Hematopoietic multipotent progenitor cell treated with erythropoietin and hydrocortisone succinate and interleukin-3 and kit ligand, for 15 days (in vitro differentiated cells): ENCODE measurements around the gene PCED1A.

Source experiments
- DNase-seq: peaks from one replicate; pipeline ENCODE4 v3.0.0-alpha.2; 2015; ENCODE audit warnings: low spot score

PCED1A gene, protein sequence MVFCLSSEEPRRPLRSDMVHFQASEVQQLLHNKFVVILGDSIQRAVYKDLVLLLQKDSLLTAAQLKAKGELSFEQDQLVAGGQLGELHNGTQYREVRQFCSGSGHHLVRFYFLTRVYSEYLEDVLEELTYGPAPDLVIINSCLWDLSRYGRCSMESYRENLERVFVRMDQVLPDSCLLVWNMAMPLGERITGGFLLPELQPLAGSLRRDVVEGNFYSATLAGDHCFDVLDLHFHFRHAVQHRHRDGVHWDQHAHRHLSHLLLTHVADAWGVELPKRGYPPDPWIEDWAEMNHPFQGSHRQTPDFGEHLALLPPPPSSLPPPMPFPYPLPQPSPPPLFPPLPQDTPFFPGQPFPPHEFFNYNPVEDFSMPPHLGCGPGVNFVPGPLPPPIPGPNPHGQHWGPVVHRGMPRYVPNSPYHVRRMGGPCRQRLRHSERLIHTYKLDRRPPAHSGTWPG

DNA sequence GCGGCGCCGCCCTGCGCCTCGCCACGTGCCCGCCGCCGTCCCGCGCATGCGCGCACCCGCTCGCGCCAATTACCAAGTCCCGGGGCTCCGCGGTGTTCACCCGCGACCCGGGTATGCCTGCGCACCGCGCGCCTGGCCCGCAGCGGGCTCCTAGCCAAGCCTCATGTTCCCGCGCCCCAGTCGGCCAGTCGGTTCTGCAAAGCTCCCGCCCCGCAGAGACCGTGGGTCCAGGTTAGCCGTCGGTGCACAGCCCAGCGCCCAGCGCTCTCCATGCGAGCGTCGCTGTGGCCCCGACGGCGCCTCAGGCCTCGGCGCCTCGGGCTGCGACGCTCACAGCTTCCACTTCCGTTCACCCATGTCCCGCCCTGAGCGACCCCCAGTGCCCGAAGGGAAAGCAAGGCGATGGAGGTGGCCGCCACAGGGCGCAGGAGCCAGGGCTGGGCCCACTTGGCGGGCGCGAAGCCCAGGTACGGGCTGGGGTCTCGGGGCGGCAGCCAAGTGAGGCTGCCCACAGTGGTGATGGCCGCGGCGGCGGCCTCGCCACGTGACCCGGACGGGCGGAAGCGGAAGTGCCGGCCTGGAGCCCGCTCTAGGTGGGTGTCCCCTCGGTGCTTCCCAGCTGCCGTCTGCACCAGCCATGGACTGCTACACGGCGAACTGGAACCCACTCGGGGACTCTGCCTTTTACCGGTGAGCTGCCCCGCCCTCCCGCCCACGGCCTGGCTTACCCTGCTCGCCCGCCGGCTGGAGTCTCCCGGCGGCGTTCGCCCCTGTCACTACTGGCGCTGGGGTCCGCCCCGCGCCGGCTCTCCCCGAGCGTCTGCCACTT, at the start of gene PCED1A, which contains the start of gene VPS16:
TSS of gene PCED1A (minus strand) at position 518 of the 829 bp plus-strand sequence. CDS start 743 bp downstream, outside the sequence.
TSS of gene VPS16 (plus strand) at position 608 of the 829 bp plus-strand sequence. CDS start at position 638, 30 bp downstream.
- DNase-seq = peak; percentile 79

DNA sequence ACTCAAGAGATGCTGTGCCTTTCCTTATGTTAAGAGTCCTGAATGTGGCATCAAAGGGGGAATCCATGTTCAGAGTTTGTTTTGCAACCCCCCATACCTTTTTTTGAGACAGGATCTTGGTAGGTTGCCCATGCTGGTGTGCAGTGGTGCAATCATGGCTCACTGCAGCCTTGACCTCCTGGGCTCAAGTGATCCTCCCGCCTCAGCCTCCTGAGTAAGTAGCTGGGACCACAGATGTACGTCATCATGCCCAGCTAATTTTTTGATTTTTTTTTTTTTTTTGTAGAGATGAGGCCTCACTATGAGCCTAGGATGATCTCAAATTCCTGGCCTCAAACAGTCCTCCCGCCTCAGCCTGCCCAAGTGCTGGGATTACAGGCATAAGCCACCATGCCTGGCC, 49.3 kb upstream of the PCED1A start:
- no peak for DNase-seq

DNA sequence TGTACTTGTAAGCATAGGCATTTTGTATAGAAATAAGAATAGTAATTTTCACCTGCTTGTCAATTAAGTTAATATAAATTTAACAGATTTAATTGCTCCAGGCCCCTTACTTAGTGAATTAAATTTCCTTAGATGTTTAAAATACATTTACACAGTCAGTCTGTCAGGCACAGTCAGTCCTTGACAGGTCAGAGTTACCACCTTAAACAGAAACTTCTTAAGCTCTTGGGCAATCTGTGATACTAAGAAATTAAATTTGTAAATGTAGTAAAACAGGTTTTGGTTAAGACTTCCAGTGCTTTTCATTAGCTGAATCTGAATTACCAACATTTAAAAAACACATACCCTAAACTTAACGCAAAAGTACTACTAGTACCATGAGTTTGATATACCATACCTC, 48.8 kb upstream of the PCED1A start:
- no peak for DNase-seq

DNA sequence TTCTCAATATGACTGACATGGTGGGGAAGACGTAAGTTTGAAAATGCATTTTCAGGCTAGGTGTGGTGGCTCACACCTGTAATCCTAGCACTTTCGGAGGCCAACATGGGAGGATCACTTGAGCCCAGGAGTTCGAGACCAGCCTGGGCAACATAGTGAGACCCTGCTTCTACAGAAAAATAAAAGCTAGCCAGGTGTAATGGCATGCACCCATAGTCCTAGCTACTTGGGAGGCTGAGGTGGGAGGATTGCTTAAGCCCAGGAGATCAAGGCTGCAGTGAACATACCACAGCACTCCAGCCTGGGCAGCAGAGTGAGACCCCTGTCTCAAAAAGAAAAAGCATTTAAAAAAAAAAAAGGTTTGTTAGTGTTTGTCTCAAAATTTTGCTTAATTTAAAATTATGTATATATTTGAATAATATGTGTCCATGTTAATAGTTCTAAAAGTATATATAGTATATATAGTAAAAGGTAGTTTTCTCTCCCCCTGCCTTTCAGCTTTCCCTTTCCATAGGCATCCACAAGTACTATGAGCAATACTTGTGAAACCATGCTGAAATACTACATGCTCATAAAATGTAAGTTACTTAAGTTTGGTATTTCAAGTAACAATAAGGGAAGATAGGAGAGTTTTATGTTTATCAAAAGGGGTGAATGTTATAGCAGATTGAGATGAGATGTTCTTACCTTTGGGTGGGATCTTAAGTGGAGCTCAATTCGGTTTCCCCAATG, 47.9 kb upstream of the PCED1A start:
- no peak for DNase-seq

DNA sequence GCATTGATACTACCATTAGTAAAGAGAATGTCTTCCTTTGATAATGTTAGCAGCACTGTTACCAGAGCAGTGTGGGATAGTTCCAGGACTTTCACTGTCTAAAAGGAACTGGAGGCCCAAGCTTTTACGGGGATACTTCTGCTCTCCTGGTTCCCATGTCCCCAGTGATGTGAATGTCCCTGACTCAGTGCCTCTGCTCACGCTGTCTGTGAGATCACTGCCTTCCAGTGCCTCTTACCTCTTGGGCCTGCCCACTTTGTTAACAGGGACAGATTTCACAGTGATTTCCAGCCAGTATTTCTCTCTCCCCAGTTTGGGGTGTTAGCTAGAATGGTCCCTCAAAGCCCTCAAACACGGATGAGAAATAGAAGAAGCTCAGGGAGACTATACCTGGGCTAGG, 47.3 kb upstream of the PCED1A start:
- DNase-seq = no peak

DNA sequence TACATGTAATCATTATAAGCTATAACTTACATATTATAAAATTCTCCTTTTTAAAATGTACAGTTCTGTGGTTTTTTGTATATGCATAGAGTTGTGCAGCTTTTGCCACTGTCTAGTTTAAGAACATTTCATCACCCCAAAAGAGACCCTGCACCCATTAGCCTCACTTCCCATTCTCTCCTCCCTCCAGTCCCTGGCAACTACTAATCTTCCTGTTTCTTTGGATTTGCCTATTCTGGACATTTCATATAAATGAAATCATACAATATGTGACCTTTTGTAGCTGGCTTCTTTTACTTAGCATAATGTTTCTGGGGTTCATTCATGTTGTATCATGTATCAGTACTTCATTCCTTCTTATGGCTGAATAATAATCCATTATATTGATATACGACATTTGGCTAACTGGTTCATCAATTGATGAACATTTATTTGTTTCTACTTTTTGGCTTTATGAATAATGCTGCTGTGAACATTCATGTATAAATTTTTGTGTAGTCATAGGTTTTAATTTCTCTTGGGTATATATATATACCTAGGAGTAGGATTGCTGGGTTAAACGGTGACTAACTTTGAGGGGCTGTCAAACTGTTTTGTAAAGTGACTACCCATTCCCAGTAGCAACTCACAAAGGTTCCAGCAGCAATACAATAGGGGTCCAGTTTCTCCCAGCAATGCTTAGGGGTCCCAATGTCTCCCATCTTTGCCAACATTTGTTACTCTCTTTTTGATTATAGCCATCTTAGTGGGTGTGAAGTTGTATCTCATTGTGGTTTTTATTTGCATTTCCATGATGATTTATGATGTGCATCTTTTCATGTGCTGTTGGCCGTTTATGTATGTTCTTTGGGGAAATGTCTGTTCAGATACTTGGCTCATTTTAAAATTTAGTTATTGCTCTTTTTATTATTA, 43.5 kb upstream of the PCED1A start:
- DNase-seq = no peak

DNA sequence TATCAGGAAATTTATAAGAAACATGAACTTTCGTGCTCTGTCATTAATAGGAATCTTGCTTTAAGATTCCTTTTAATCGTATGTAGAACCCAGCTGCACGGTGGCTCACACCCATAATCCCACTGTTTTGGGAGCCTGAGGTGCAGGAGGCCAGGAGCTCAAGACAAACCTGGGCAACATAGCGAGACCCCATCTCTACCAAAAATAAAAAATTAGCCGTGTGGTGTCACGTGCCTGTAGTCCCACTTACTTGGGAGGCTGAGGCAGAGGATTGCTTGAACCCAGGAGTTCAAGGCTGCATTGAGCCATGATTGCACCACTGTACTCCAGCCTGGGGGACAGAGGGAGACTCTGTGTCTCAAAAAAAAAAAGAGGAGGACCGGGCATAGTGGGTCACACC, 40.2 kb upstream of the PCED1A start:
- no peak for DNase-seq

DNA sequence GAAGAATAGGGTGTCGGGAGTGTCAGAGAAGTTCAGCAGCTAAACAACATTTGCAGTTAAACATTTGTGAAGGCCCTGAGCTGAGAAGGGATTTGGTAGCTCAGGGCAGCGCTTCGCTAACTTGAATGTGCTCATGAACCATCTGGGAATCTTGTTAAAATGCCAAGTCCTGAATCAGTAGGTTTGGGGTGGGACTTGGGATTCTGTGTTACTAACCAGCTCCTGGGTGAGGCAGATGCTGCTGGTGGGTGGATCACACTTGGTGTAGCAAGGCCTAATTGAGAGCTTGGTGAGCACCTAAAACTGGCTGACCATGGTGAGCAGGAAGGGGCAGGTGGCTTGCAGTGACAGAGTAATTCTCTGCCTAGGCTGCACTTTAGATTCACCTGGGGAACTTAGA, 38.7 kb upstream of the PCED1A start:
- DNase-seq = no peak

DNA sequence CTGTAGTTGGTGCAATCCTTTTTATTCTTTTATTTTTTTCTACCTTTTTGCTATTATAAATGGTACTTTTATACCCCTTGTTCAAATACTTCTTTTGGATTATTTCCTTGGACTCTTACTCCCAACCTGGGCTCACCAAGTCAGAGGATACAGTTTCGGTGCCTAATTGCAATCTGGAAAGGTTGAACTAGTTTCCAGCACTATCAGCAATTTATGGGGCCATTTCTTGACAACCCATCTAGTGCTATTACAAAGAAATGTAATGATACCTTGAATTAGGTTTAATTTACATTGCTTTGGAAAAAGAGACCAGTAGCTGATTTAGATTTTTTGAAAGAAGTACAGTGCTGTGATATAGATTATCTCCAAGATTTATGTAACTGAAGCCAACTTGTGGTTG, 38.1 kb upstream of the PCED1A start:
- DNase-seq = no peak

DNA sequence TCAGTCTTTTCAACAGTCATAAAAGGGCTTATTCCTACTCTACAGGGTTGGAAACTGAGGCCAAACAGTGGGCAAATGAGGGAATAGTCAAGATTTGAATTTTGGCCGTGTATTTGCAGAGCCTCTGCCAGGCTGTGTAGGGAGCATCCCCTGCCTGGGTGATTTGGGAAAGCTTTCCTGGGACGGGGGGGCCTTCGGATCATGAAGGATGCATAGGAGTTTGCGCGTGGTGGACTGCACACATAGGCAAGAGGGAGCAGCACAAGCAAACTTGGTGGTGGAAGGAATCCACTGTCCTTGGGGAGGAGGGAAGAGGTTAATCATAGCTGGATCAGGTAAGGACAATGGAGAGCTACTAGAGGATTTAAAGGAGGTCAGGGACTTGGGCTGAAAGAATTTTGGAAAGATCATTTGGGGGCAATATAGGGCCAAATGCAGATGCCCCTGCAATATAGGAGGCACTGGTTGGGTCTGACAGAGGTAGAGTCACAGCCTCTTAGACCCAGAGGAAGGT, 35.3 kb upstream of the PCED1A start:
- no peak for DNase-seq

DNA sequence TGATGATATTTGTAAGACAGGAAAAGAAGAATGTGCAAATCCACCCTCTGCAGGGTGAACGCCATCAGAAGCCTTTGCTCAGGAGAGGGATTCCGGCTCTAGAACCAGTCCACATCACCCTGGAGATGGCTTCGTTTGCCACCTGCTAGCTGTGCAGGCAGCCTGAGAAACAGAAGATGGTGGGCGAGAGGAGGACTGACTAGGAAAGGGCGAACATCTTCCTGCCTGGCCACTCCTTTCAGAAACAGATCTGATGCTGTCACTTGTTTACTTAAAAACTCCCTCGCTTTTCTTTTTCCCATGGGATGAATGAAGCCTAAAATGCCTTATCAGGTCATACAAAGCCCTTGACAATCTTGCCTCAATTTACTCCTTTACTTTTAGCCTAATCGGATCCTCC, 34.0 kb upstream of the PCED1A start:
- DNase-seq = peak; percentile 21

DNA sequence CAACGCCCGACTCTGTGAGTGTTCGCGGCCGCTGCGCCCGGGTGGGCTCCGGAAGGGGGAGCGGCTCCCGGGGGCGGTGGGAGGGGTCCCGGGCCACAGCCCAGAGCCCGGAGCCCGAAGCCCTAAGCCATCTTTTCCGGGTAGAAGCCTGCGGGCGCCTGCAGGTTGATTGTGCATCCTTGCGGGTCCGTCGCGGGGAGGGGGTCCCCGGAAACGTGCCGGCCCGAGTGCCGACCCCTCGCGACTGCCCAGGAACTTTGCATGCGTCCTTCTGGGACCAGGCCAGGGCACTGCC, 33.2 kb upstream of the PCED1A start:
- no peak for DNase-seq

DNA sequence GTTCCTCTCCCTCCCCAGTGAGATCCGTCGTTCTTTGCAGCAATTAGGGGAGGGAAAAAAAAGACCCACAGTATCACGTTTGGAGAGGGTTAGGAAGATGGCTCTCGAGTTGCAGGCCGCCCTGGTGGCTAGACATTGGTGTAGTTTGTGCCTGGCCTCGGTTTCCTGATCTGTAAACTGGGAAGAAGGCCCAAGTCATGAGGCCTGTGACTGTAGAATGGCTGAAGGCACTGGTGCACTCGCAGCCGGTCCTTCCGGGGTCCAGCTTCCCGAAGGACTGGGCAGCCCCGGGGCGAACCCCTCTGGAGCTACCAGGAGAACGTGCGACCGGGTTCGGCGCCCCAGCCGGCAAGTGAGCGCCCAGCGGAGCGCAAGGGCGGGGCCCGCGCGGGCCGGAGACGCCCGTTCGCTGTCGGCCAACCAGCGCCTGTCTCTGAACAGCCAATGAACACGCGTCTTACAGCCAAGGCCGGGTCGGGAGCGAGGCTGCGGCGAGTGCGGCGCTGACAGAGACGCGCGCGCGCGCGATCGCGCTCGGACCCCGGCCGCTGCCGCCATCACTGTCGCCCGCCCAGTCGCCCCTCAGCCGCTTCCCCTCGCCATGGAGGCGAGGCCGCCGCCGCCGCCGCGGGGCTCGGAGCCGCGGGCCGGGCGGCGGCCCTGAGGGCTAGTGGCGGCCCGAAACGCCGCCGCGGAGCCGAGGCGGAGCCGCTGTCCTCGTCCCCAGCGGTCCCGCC, 32.7 kb upstream of the PCED1A start, which contains the start of gene PTPRA:
TSS of gene PTPRA (plus strand) at position 472 of the 737 bp plus-strand sequence. CDS start 90,797 bp downstream, outside the sequence.
- peak; percentile 92 for DNase-seq

DNA sequence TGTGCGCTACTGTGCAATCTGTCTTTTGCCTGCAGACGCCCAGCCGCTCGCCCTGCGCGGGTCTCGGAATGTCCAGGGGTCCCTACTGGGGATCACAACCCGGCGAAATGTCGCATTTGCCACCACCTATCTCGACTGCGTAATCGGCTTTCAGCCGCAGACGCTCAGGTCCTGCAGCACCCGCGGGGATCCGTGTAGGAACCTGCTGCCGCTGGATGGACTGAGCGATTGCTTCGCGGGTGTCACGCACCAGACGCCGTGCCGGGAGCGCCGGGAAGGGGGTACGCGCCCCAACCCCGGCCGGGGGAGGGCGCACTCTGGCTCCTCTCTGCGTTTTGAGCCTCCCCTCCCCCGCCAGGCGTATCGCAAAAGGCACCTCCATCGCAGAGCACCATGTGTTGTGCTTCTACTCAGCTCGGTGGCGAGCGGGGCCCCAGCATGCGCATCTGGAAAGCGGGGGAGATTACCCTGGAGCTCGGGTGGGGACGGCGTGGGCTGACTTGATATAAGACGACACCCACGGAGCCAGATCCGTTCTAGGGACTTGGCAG, 32.1 kb upstream of the PCED1A start:
- peak; percentile 86 for DNase-seq

DNA sequence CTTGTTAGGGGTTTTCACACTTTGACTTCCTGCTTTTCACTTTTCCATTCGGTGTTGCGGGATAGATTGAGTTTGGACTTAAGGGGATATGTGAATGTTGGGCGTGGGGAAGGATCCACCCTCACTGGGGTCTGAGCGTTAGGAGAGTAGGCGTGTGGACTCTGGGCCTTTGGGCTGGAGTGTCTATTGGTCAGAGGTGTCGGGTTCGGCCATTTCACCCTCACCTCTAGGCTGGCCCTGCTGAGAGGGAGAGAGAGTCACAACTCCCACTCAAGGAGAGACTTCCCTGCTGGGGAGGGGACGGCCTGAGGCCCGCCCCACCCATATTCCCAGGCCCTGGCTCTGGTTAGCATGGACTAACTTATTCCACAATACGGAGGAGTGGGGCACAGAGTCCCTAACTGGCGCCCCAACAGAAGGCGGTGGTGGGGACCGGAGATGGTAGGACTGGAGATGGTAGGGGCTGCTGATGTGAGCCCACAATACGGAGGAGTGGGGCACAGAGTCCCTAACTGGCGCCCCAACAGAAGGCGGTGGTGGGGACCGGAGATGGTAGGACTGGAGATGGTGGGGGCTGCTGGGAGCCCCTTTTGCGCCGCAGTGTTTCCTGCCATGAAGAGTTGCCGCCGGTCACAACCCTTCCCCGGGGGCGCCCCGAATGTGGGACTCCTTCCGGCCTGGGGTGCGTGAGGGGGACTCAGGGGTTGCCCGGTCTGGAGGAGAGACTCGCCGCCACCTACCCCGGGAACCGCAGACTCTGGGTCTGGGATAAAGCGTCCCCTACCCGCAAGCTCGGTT, 31.4 kb upstream of the PCED1A start:
- no peak for DNase-seq

DNA sequence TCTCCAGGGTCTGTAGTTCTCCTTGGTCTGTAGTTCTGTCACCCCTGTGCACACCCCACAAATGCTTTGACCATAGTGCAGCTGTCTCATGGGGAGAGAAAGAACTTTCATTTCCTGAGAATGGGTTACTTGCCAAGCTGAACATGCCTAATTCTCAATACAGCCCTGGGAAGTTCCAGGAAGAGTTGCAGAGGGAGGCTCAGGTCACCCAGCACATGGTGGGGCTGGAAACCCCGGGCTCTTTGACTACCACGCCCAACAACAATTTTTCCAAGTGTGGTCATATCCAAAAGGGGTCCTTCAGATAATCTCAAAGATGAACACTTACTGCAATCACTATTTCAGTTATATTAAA, 30.6 kb upstream of the PCED1A start:
- peak; percentile 24 for DNase-seq

DNA sequence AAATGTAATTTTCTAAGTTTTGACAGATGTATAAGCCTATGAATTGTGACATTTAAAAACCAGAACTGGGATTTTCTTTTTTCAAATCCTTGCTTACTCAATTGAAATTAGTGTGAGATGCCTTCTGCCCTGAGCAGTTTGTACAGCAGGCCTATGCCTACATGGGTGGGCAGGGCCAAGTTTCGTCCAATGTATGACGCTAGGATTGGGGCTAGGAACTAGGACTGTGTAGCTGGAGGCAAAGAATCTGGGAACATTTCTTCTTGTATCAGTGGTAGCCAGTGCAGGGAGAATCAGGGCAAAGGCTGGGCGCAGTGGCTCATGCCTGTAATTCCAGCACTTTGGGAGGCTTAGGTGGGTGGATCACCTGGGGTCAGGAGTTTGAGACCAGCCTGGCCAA, 28.9 kb upstream of the PCED1A start:
- DNase-seq = no peak

DNA sequence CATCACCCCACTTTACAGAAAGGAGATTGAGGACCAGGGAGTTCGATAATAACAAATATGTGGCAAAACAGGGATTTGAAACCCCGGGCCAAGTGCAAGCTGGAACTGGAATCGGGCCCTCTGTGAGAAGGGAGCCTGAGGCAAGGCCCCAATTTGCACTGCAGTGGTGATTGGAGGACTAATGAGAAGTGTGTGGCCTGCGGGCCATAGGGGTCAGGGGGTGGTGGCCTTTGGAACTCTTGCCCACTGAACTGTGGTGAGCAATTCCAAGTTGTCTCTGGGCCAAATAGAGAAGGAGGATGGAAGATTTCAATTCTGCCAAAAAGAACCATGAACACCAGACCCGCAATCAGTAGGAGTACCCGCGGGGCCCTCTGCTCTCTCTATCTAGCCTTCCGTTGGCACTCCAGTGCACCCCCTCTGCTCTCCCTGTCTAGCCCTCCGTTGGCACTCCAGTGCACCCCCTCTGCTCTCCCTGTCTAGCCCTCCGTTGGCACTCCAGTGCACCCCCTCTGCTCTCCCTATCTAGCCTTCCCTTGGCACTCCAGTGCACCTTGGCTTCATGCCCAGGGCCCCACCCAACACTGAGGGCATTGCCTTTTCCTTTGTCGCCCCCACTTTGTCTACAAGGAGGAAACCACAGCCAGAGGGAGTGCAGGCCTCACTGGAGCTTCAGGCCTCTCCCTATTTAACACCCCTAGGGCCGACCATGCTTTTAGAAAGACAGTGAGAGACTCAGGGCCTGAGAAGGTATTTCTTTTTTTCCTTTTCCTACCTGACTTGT, 26.8 kb upstream of the PCED1A start:
- DNase-seq = peak; percentile 81

DNA sequence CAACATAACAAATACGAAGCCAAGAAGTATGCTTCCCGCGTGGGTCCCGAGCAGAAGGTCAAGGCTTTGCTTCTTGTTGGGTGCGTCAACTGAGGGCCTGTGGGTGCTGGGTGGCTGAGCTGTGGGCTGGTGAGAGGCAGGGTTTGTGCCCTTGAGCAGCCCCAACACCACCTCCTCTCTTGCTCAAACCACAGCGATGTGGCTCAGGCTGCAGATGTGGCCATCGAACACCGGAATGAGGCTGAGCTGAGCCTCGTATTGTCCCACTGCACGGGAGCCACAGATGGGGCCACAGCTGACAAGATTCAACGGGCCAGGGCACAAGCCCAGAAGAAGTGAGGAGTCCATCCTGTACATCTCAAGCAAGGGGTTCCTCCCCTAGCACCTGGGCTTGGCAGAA, 25.8 kb upstream of the PCED1A start:
- DNase-seq = no peak
